Right renal cortex interstitium (tissue), 3 donors: ENCODE results near the gene SELENOW. TPM values are rescaled to one million over a fixed set of nuclear protein-coding genes. Genes with fewer than 3 reads are reported as not detected.
"Not testable (repeated sequence)": the region's sequence is repeated elsewhere in the genome, so short reads cannot be mapped to it uniquely, and the experiment has no call there.

ENCODE experiments used
- DNase-seq, 3 donors: peaks; one replicate each; pipeline ENCODE4 v3.0.0-alpha.2; 2013; ENCODE audit warnings: low read depth in 3 of 3, low spot score in 2 of 3
- polyA plus RNA-seq, 3 donors: library from polyadenylated mRNA; unstranded; fragments of 120-200 nt; gene quantifications; one replicate each; pipeline ENCODE4 v1.2.1, GENCODE V29; 2013; ENCODE audit not compliant: insufficient read length in 3 of 3

SELENOW gene
- polyA plus RNA-seq, 3 donors: 113 to 135 (median 121) TPM

DNA sequence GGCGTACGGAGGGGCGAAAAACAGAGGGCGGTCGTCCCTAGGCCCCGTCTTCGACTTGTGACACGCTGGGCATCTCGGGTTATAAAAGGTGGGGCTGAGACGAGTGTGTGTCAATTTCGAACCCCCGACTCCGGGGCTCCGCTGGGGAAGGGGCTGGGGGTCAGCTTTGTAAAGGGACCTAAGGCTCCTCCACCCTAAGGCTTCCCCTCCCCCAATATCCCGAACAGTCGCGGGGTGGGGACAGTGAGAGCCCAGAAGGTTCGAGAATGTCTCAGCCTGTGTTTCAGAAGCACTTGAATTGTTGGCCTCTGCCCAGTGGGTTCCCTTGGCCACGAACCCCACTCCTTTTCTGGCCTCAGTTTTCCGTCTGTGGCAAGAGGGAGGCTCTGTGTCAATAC lies 450 bp downstream of the SELENOW start:
- DNase-seq: no peak

DNA sequence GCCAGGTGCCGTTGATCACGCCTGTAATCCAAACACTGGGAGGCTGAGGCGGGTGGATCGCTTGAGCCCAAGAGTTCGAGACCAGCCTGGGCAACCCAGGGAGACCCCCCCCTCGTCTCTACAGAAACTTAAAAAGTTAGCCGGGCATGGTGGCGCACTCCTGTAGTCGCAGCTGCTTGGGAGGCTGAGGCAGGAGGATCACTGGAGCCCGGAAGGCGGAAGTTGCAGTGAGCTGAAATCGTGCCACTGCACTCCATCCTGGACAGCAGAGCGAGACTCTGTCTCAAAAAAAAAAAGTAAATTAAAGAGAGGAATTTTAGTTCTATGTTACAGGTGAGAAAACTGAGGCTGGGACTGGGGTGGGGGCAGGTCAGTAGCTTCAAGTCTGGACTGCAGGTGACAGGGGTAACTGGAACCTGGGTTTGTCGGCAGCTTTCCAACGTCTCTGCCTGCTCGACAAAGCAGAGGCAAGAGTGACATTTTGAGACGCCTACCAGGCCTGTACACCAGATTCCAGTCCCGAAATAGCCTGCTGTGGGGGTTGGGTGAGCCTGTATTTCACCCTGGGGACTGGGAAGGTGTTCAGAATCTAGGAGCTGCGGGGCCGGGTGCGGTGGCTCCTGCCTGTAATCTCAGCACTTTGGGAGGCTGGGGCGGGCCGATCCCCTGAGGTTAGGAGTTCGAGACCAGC lies 1.2 kb downstream of the SELENOW start:
- DNase-seq: no peak

DNA sequence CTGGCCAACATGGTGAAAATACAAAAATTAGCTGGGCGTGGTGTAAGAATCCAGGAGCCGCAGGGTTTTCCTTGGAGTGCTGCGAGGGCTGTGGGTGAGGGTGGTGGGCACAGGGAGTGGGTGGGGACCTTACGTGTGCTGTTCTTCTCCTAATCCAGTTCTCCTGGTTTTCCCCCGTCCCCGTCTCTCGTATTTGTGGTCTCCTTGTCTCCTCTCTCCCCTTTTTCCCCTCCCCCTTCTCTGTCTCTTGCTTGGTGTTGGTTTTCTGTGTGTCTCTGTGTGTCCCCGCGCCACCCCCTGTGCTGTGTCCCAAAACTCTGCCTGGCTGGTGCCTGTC lies 1.7 kb downstream of the SELENOW start:
- no peak for DNase-seq

DNA sequence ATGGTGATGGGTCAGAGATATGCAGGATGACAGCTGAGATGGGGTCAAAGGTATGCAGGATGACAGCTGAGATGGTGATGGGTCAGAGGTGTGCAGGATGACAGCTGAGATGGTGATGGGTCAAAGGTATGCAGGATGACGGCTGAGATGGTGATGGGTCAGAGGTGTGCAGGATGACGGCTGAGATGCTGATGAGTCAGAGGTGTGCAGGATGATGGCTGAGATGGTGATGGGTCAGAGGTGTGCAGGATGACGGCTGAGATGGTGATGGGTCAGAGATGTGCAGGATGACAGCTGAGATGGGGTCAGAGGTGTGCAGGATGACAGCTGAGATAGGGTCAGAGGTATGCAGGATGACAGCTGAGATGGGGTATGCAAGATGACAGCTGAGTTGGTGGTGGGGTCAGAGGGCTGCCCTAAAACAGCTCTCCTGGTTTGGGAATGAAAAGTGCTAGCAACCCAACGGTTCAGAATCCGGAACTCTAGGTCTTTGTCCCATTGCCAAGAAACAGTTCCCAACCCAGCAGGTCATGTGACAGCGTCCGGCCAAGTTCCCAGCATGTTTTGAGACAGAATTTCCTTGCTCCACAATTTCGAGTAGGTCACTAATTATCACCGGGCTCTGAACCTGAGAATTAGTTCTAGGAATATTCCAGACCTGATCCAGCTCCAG lies 3.2 kb downstream of the SELENOW start:
- no peak for DNase-seq

DNA sequence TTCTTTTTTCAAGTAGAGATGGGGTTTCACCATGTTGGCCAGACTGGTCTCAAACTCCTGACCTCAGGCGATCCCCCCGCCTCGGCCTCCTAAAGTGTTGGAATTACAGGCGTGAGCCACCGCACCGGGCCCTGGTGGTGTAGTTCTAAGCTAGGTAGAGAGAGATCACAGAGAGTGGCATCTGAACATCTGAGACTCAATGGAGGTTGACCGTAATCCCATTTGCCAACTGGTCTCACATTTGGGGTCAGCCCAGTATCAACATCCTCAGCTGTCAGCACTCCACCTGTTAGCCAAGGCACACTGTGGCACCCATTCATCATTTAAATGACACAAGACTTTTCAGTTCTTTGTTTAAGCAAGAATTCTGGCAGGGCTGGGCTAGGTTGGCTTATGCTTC lies 8.1 kb downstream of the SELENOW start:
- DNase-seq: no peak

DNA sequence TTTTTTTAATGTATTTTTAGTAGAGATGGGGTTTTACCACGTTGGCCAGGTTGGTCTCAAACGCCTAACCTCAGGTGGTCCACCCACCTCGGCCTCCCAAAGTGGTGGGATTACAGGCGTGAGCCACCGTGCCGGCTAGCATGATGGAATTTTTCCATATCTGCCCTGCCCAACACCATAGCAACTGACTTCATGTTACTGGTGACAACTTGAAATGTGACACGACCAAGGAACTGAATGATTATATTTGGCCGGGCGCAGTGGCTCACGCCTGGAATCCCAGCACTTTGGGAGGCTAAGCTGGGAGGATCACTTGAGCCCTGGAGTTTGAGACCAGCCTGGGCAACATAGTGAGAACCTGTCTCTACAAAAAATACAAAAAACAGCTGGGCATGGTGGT lies 8.8 kb downstream of the SELENOW start:
- not testable (repeated sequence) for DNase-seq

DNA sequence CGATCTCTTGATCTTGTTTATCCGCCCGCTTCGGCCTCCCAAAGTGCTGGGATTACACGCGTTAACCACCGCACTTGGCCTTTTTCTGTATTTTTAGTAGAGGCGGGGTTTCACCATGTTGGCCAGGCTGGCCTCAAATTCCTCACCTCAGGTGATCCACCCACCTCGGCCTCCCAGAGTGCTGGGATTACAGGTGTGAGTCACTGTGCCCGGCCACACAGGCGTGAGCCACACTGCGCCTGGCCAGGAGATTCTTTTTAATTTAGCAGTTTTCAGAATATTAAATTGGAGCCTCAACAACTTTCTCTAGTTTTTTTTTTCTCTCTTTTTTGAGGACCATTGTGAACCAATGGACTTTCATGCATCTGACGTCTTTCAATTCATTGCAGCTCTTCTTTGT lies 11.3 kb downstream of the SELENOW start:
- DNase-seq: not testable (repeated sequence)

DNA sequence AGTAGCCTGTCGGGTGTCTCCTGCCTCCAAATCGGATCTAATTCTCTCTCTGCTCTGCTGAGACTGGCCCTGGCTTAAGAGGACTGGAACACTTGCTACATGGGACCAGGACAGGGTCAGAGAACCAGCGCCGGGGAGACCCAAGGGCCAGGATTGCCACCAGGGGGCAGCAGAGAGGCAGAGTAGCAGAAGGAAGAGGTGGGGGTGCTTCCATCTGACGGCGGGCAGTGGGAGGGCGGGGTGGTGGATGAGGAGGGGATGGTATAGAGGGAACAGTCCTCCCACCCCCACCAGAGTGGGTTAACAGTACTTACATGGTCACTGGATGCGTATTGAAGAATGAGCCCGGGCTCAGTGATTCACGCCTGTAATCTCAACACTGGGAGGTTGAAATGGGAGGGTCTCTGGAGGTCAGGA lies 11.9 kb downstream of the SELENOW start:
- no peak for DNase-seq

DNA sequence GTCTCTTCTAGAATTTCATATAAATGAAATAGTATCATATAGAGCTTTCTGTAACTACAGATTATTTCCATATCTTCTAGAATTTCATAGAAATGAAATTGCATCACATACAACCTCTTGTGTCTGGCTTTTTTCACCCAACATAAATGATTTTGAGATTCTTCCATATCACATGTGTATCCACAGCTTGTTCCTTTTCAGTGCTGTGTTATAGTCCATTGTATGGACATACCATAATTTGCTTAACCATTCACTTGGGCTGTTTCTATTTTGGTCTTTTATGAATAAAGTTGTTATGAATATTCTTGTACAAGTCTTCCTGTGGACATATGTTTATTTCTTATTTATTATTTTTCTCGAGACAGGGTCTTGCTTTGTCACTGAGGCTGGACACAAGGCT lies 14.1 kb downstream of the SELENOW start:
- DNase-seq: no peak

DNA sequence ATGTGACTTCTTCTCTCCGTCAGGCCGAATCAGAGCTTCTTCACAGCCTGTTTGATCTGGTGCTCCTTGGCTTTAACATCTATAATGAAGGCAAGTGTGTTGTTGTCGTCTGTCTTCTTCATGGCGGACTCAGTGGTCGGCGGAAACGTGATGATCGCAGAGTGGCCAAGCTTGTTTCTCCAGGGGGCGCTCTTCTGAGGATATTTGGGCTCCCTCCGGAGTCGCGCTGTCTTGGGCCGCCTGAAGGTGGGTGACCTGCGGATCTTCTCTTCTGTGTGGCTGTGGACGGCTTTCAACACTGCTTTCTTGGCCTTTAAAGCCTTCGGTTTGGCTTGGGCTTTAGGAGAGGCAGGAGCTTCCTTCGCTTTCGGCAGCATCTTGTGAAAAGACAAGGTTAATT lies 16.0 kb downstream of the SELENOW start:
- DNase-seq: no peak

DNA sequence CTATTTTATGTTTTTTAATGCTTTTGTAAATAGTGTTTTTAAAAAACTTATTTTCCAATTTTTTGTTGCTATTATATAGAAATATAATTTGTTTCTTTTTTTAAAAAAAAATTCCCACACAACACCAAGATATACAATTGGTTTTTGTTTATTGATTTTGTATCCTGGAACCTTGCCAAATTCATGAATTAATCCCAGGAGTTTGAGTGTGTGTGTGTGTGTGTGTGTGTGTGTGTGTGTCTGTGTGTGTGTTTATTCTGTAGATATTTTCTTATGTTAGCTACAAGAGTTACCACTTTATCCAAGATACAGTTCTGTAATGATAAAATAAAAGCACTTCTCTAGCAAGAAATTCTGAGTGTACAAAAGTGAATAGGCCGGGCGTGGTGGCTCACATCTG lies 18.3 kb downstream of the SELENOW start:
- no peak for DNase-seq

DNA sequence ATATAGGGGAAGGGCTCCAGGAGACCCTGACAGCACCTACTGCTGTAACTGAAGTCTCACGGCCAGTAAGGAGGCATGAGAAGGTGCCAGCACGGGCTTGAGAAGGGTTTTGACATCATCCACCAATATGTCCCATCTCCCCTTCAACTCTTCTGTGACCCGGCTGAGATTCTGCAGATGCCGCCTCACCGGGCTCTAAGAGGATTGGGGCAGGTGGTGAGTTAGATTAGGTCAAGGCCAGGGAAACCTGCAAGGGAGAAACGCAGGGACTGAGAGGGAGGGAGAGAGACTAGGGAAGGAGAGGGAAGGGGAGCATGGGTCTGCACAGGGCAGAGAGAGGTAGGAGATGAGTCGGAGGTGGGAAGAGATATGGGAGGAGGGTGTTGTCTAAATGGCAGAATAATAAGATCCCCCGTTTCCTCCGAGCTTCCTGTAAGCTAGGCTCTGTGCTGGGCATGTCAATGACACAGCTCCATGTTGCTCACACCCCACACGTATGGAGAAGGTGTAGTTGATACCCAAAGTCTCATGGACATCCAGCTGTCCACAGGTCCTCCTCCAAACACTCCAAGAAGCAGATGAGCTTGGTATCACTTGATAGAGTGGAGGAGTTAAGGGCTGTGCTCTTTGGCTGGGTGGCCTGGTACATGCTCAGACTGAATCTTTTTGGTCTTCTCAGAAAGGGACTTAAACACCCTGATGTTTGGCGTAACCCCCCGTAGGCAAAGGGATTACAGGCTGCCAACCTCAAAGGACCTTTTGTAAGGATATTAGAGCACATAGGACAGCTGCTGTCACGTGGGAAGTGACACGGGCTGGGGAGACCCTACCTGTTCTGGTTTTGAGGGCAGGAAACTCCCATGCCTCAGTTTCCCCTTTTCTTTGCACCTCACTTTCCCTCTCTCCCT lies 19.7 kb downstream of the SELENOW start:
- no peak for DNase-seq

DNA sequence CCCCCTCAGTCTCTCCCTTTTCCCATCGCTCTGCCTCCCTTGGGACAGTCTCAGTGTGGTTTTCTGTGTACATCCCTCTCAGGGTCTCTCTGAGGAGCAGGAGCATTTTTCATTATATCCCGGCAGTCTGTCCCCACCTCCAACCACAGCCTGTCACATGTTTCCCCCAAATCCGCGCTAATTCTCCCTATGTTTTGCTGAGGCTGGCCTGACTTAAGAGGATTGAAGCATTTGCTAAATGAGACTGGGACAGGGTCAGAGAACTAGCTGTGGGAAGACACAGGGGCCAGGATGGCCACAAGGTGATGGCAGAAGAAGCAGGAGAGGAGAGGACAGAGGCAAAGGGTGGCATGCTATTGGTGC lies 20.4 kb downstream of the SELENOW start:
- DNase-seq: no peak

DNA sequence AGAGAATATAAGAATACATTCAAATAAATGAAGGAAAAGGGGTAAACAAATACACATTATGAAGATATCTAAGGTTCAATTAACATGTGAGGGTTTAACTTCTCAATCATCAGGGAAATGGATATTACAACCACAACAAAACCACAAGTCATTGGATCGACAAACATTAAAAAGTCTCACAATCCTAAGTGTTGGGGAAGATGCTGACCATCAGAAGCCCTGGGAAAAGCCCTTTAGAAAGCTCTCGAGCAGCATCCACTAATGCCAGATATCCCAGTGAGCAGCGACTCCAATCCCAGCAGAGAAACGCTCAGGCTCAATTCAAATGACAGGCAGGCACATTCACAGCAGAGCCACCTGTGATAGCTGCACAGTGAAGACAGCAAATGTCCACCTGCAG lies 22.8 kb downstream of the SELENOW start:
- DNase-seq: no peak

DNA sequence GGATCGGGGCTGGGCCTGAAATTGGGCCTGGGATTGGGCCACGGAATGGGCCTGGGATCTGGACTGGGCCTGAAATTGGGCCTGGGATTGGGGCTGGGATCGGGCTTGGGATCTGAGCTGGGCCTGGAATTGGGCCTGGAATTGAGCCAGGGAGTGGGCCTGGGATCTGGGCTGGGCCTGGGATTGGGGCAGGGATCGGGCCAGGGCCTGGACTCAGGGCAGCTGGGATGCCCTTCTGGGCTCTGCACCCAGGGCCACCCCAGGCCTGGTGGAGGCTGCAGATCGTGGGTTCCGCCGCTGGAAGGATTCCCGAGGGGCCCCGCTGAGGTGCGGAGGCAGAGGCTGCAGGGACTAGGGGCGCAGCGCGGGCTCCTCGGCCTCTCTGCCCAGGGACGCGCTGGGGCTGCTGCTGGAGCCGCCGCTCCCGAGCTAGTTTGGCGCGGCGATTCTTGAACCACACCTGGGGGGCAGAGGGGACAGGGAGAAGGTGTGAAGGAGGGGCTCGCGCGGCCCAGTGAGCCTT lies 24.1 kb downstream of the SELENOW start:
- DNase-seq: no peak

DNA sequence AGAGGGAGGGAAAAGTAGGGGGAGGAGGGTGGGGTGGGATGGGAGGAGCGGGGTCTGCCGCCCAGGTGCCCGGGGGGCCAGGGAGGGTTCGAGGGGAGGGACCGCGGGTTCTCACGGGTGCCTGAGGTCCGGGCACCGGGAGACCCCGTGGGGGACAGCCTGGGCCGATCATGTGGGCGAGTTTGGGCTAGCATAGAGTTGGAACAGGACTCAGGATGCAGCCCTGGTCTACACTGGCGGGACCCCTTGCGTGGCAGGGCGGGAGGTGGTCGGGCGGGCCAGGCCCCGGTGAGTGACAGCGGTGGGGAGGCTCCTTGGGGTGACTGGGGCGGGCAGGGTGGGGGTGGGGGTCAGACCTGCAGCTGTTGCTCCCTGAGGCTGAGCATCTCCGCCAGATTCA lies 24.6 kb downstream of the SELENOW start:
- not testable (repeated sequence) for DNase-seq

DNA sequence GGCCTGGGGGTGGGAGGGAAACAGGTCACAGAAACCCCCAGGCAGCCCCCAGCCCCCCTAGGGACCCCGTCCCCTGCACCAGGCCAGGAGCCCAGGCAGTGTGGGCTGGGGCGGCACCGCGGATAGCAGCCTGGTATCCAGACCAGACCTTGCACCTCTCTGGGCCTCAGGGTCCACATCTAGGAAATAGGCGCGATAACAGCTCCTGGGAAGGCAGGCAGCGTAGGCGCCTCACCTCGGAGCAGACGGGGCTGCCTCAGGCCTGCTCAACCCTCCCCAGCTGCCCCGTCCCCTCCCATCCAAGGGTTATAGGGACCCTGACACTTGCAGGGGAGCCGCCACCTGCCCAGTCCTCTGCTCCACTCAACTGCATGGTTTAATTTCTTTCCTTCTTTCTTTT lies 25.2 kb downstream of the SELENOW start:
- DNase-seq: not testable (repeated sequence)

DNA sequence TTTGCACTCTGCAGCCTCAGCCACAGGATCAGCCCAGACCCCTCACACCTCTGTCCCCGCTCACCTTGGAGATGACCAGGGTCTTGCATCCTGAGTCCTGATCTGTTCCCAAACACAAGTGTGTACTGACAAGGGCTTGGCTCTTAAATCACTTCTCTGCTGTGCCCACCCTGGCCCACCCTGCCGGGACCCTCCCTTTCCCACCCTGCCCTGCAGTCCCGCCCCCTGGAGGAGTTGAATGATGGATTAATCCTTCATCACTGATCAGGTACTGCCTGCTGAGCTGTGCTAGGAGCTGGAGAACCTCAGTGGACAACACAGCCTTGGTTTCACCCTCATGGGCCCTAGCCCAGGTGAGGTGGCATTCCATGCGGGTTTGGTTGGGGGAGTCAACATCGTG lies 25.9 kb downstream of the SELENOW start, which contains the start of gene TPRX1:
TSS of gene TPRX1 (minus strand) at position 101 of the 400 bp plus-strand sequence. CDS start at position 89, 12 bp downstream.
- DNase-seq: not testable (repeated sequence)

DNA sequence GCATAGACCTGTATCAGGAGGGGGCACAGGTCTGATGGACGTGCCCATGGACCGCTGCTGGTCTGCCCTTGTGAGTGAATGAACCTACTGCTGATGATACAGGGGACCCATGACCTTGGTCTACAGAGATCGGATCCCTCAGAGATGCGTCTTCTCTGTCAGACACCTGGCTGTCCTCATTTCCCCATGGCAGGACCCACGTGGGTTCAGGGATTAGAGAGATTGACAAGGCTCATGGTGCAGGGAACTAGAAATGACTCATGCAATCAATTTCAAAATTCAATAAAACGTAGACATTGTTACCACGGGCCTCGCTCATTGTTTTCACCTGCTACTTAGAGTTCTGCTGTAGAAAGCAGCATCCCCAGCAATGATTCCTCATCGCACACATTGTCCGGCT lies 26.8 kb downstream of the SELENOW start:
- no peak for DNase-seq

DNA sequence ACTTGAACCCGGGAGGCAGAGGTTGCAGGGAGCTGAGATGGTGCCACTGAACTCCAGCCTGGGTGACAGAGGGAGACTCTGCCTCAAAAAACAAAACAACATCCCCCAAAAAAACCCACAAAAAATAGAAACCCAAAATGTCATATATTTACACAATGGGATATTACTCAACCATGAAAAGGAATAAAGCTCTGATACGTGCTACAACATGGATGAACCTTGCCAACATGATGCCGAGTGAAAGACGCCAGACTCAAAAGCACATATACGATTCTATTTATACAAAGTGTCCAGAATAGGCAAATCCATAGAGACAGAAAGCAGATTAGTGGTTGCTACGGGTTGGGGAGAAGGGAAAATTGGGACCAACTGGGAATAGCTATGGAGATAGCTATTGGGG lies 27.9 kb downstream of the SELENOW start:
- no peak for DNase-seq

DNA sequence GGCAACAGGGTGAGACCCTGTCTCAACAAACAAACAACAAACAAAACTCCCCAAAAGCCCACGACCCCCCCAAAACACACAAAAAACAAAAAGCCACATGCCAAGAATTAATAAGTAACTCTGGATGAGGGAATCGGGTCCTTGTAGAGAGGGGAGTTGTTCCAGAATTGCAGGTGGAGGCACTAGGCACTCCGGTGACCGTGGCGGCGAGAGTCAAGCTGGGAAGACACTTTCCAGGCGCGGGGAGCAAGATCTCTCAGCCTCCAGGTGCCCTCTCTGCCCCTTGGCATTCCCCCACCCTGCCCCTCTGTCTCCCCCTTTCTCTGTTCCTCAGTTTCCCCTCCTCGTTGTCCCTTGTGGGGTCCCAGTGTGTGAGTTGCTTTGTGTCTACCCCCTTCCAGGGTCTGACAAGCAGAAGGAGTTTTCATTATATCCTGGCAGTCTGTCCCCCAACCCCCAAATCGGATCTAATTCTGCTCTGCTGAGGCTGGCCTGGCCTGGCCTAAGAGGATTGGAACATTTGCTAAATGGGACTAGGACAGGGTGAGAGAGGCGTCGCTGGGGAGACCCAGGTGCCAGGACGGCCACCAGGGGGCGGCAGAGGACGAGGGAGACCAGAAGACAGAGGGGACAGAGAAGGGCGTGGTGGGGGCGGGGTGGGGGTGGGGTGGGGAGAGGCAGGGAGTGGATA lies 34.9 kb downstream of the SELENOW start:
- peak in 2 of 3 donors; percentile 21 to 35 for DNase-seq
